AG04449 (cell line): ENCODE data around the gene HMG20A.

Experiments used
- CTCF ChIA-PET: fragments of 350-600 bp; formaldehyde crosslinking; extraction: SDS; loops from one replicate; lab custom pipeline; 2021; ENCODE audit warnings: antibody characterized with exemption; lab: Yijun Ruan, JAX
- POLR2A ChIA-PET: fragments of 400-600, 350-600 bp; formaldehyde crosslinking; extraction: SDS; loops from one replicate; lab custom pipeline; 2020; ENCODE audit warnings: antibody characterized with exemption, inconsistent platforms; lab: Yijun Ruan, JAX
- DNase-seq: peaks from one replicate; pipeline ENCODE4 v3.0.0-alpha.2; 2010; ENCODE audit warnings: low read depth, low spot score
- H3K4me3 ChIP-seq: 2 replicates; pipeline ENCODE4 v1.5.1; 2011; ENCODE audit warnings: low read depth, mild to moderate bottlenecking, control low read depth, low read length
- CTCF ChIP-seq: IDR thresholded peaks from one replicate; pipeline ENCODE4 v1.5.1; 2011; ENCODE audit warnings: mild to moderate bottlenecking, moderate library complexity, low read length, control low read depth, inconsistent platforms; ENCODE audit not compliant: insufficient read depth; ENCODE audit errors: missing control alignments

Gene HMG20A

DNA sequence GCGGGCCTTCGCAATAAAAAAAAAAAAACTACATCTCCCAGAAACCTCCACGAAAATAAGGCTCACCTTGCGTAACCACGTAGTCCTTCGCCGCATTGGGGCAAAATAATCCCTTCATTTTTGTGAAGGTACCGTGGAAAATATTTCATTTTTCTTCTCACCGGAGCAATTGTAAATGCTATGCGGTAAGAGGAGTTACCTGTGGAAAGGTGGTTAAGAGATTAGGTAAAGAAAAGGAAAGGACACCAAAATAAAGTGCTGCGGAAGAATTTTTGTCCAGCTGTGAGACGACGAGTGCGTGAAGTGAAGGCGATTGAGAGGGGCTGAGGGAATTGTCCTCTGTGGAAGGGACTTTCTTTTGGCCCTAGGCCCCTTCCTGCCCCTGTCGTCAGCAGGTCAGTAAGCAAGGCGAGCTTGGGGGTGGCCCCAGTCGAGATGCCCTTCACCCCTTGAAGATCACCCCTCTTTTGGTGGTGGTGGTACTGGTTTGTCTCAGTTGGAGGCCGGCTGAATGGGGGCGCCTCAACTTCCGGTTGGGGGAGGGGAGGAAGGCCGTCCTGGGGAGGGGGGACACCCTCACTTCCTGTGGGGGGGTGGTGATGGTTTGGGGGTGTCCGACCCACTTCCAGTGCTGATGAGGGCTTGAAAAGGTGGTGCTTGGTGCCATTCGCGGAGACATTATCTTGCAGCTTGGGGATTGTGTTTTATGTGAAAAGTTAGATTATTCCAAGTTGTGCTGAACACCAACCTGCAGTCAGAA, at the start of gene HMG20A:
HMG20A (plus strand) TSS at position 279 of the 760 bp plus-strand sequence. CDS start 37,520 bp downstream, outside the sequence.
- CTCF ChIA-PET: interaction anchor here (1.0 to 3.1 kb wide), 5 partner anchors 62 to 302 kb away, joined by 3 to 25 read pairs (median 4); no protein-coding TSS in a partner anchor
- no peak for DNase-seq
- TF ChIP-seq CTCF: no peak
- peak within 1 kb of the TSS; percentile 83 for H3K4me3 ChIP-seq
- POLR2A ChIA-PET: interaction anchor here (0.5 to 1.3 kb wide), 3 partner anchors 30 to 314 kb away, joined by 3 to 4 read pairs (median 3); no protein-coding TSS in a partner anchor

DNA sequence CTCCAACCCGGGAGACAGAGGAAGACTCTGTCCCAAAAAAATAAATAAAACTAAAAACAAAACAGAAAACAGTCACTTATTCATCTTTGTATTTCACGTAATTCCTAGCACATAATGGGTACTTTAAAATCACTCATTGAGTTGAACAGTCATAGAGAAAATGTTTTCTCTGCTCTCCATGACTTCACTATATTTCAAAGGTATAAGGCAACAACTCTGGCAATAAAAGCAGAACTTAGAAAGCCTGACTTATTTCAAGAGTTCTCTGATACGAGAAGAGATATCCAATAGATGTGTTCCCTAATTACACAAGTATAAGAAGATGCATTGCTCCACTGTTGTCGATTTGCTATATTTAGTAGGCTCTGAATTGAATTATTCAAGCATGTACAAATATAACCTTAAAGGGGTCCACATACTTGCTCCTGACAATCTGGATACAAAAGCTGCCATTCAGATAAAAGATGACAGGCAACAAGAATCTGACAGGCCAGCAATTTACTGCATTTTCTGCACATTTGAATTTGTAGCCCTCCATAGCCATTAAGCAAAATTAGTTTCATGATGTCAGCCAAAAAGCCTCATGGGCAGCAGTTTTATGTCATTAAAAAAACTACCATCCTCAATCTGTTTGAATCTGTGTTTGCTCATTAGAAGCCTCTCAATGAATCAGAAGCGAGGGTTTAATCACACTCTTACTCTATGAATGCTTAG, 48.7 kb upstream of the HMG20A start:
- no peak for TF ChIP-seq CTCF
- no peak overlapping the region for H3K4me3 ChIP-seq
- ChIA-PET CTCF (no interaction called here), POLR2A (no interaction called here)
- DNase-seq: no peak

- ChIA-PET CTCF (no interaction called here), POLR2A (no interaction called here)
- no peak for DNase-seq
- H3K4me3 ChIP-seq: no peak overlapping the region
- no peak for TF ChIP-seq CTCF
Observed at GRCh38 chr15:77373441-77373840, 47.2 kb upstream of the HMG20A start.

DNA sequence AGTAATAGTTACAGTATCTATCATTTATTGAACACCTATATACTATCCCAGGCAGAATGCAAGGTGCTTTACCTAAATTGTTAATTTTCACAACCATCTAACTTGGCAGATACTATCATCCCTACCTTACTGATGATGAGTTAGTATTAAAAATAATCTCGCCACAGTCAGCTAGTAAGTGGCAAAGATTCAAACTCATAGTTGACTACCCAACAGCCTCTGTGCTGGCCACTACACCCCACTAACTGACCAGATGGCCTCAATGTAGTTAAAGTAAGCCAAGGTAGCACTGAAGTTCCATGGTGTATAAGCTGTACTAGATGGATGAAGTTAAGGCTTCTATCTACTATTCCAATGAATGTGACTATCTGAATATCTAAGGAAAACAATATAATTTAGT, 45.6 kb upstream of the HMG20A start:
- TF ChIP-seq CTCF: no peak
- DNase-seq: no peak
- POLR2A ChIA-PET: no interaction called here
- no peak overlapping the region for H3K4me3 ChIP-seq
- CTCF ChIA-PET: interaction anchor here (0.6 kb wide), 1 partner anchor 22 kb away, joined by 3 read pairs; no protein-coding TSS in a partner anchor

- DNase-seq: no peak
- POLR2A ChIA-PET: no interaction called here
Observed at GRCh38 chr15:77376770-77377169, 43.9 kb upstream of the HMG20A start.

More at GRCh38 chr15:77376770-77377169, 43.9 kb upstream of the HMG20A start:
- no peak overlapping the region for H3K4me3 ChIP-seq
- CTCF ChIA-PET: interaction anchor here (1.2 to 1.4 kb wide), 2 partner anchors 120 to 258 kb away, joined by 3 read pairs; no protein-coding TSS in a partner anchor
- no peak for TF ChIP-seq CTCF
